Endodermal cell (in vitro differentiated cells): Measurements from ENCODE around the gene LDLRAD4. TPM values are rescaled to one million over a fixed set of nuclear protein-coding genes. Genes with fewer than 3 reads are reported as not detected.

Source experiments
- DNase-seq: peaks from one replicate; pipeline ENCODE4 v3.0.0-alpha.2; 2017
- H3K27ac ChIP-seq: 2 replicates; pipeline ENCODE4 v1.5.1; 2013; ENCODE audit warnings: mild to moderate bottlenecking, low read depth, low read length, moderate library complexity
- H3K27me3 ChIP-seq: 2 replicates; pipeline ENCODE4 v1.6.1; 2013; ENCODE audit warnings: mild to moderate bottlenecking, low read length, moderate library complexity; ENCODE audit not compliant: insufficient read depth, control insufficient read depth, poor library complexity, severe bottlenecking
- H3K36me3 ChIP-seq: 2 replicates; pipeline ENCODE4 v1.7.0; 2013; ENCODE audit warnings: mild to moderate bottlenecking, low read length, moderate library complexity; ENCODE audit not compliant: control insufficient read depth, insufficient read depth
- H3K4me1 ChIP-seq: one replicate; pipeline ENCODE4 v1.7.0; 2013; ENCODE audit warnings: low read length; ENCODE audit not compliant: control insufficient read depth, insufficient read depth
- H3K4me3 ChIP-seq: 2 replicates; pipeline ENCODE4 v1.5.1; 2013; ENCODE audit warnings: mild to moderate bottlenecking, low read length, moderate library complexity
- H3K9ac ChIP-seq: 2 replicates; pipeline ENCODE4 v1.6.1; 2013; ENCODE audit warnings: mild to moderate bottlenecking, low read length, moderate library complexity; ENCODE audit not compliant: poor library complexity, severe bottlenecking; ENCODE audit errors: extremely low read depth
- H3K9me3 ChIP-seq: 2 replicates; pipeline ENCODE4 v1.6.1; 2013; ENCODE audit warnings: mild to moderate bottlenecking, low read length, moderate library complexity; ENCODE audit not compliant: control insufficient read depth
- H3K27ac Mint-ChIP-seq: 2 replicates; pipeline ENCODE4 v1.8.0; 2020; ENCODE audit warnings: mixed read lengths
- H3K27me3 Mint-ChIP-seq: 2 replicates; pipeline ENCODE4 v1.8.0; 2021; ENCODE audit warnings: mild to moderate bottlenecking, mixed read lengths; ENCODE audit not compliant: insufficient read depth
- H3K36me3 Mint-ChIP-seq: 2 replicates; pipeline ENCODE4 v1.8.0; 2020; ENCODE audit warnings: low read depth, mixed read lengths
- H3K4me1 Mint-ChIP-seq: 2 replicates; pipeline ENCODE4 v1.8.0; 2020; ENCODE audit warnings: mixed read lengths
- H3K4me3 Mint-ChIP-seq: 2 replicates; pipeline ENCODE4 v1.8.0; 2020; ENCODE audit warnings: mild to moderate bottlenecking, moderate library complexity, mixed read lengths
- H3K9me3 Mint-ChIP-seq: 2 replicates; pipeline ENCODE4 v1.8.0; 2020; ENCODE audit warnings: mild to moderate bottlenecking, mixed read lengths
- CTCF ChIP-seq: fragments of 200-600 bp; sonication (generic); conservative IDR thresholded peaks from 2 replicates; pipeline ENCODE4 v1.5.0; 2021; ENCODE audit warnings: antibody characterized with exemption, mild to moderate bottlenecking
- WGBS, 2 experiments: methylation state at CpG; one replicate each; pipeline versions ENCODE4 v1.1.5 to v1.1.7; 2013; ENCODE audit warnings: missing lambda C conversion rate in 2 of 2, mixed read lengths in 1 of 2; ENCODE audit not compliant: insufficient coverage in 1 of 2, insufficient read length in 1 of 2; 5-methylcytosine and 5-hydroxymethylcytosine counted together
- total RNA-seq, 2 donors: library from RNA; stranded (reverse); fragmentation: NEBNext Ultra II Directional in 1 of 2; extraction: Animal tissue kit (Norgen Biotek cat#: 25700) in 1 of 2; gene quantifications; 2 replicates in 1 of 2; 3 replicates in 1 of 2; pipeline ENCODE4 v1.2.1, GENCODE V29; 2021

LDLRAD4 gene
- total RNA-seq, 2 donors from 2014 or later = 14.9 to 15.1 TPM

GRCh38 chr18:13399511-13399910 lies 181.0 kb downstream of the LDLRAD4 start:
- no peak overlapping the region for H3K4me3 Mint-ChIP-seq
- Histone ChIP-seq H3K4me3 (no peak overlapping the region), H3K9me3 (no peaks in the 10 kb centered on the region), H3K36me3 (no peaks in the 10 kb centered on the region), H3K9ac (no peak overlapping the region), H3K27ac (no peak overlapping the region), H3K4me1 (peaks cover 9% of the 10 kb centered on the region), H3K27me3 (no peaks in the 10 kb centered on the region)
- no peak for DNase-seq
- no peaks in the 10 kb centered on the region for H3K36me3 Mint-ChIP-seq
- TF ChIP-seq CTCF = no peak
- H3K27me3 Mint-ChIP-seq = no peaks in the 10 kb centered on the region
- WGBS, 2 experiments = 90 to 96% methylated on average over 4 to 8 of the region's 8 CpGs
- H3K4me1 Mint-ChIP-seq = no peaks in the 10 kb centered on the region
- H3K27ac Mint-ChIP-seq = no peak overlapping the region
- no peaks in the 10 kb centered on the region for H3K9me3 Mint-ChIP-seq

DNA sequence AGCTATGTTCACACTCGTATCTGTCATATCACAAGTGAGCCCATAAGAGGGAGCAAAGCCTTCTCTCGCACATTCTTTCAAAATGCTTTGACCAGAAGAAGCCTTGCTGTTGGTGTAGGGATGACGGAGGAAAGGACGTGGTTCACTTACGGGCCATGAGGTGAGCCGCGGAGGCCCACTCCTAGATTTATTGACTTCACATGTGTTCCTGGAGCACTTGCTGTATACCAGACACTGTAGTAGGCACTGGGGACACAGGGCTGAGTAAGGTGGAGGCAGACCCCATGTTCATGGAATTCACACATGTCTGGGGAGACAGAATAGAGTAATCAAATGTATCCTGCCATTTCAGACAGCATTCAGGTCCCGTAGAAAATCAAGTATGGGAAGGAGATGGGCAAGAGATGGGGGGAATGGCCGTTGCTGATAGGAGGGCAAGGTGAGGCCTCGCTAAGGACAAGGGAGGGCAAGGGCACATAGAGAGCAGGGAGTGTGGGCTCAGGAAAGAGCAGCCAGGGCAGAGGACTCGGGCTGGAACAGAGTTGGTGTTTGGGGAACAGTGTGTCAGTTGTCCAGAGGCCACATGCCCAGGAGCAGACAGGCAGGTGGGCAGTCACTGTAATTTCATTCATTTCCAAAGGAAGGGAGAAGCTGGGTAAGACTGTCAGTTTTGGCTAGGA lies 182.2 kb downstream of the LDLRAD4 start:
- Histone ChIP-seq H3K27me3 (no peaks in the 10 kb centered on the region), H3K27ac (no peak overlapping the region), H3K4me1 (peaks cover 9% of the 10 kb centered on the region), H3K9ac (no peak overlapping the region), H3K9me3 (no peaks in the 10 kb centered on the region), H3K36me3 (no peaks in the 10 kb centered on the region), H3K4me3 (no peak overlapping the region)
- 93% methylated on average over 8 to 11 of the region's 11 CpGs for WGBS, 2 experiments
- Mint-ChIP-seq H3K36me3 (no peaks in the 10 kb centered on the region), H3K27ac (no peak overlapping the region), H3K4me1 (no peaks in the 10 kb centered on the region), H3K9me3 (no peaks in the 10 kb centered on the region), H3K27me3 (no peaks in the 10 kb centered on the region), H3K4me3 (no peak overlapping the region)
- TF ChIP-seq CTCF = no peak
- no peak for DNase-seq

GRCh38 chr18:13401404-13401803 lies 182.8 kb downstream of the LDLRAD4 start:
- WGBS, 2 experiments = 95 to 100% methylated on average over 1 to 8 of the region's 8 CpGs
- no peak overlapping the region for H3K27ac Mint-ChIP-seq
- DNase-seq = no peak
- Histone ChIP-seq H3K27me3 (no peaks in the 10 kb centered on the region), H3K4me1 (peaks cover 9% of the 10 kb centered on the region), H3K27ac (no peak overlapping the region), H3K9me3 (no peaks in the 10 kb centered on the region), H3K9ac (no peak overlapping the region), H3K4me3 (no peak overlapping the region), H3K36me3 (no peaks in the 10 kb centered on the region)
- H3K4me1 Mint-ChIP-seq = no peaks in the 10 kb centered on the region
- no peaks in the 10 kb centered on the region for H3K9me3 Mint-ChIP-seq
- no peak overlapping the region for H3K4me3 Mint-ChIP-seq
- no peaks in the 10 kb centered on the region for H3K36me3 Mint-ChIP-seq
- no peaks in the 10 kb centered on the region for H3K27me3 Mint-ChIP-seq
- TF ChIP-seq CTCF = no peak
